HCT116 (cell line): ENCODE measurements around the gene GAK. TPM values are rescaled to one million over a fixed set of nuclear protein-coding genes. Genes with fewer than 3 reads are reported as not detected.

Experiments used
- ATAC-seq: fragments of 200-7000 bp; cut with Tn5 transposase; 2 replicates; pipeline ENCODE4 v1.9.1; 2020; ENCODE audit warnings: mild to moderate bottlenecking, moderate library complexity
- BruUV-seq: library from RNA; stranded (reverse); fragments of 400-500 nt; replicated peaks from 2 replicates; lab custom pipeline; 2021; lab: Mats Ljungman, UMichigan
- CTCF ChIA-PET: fragments of 300-600 bp; sonication (Branson Sonifier 250); formaldehyde crosslinking; loops from one replicate; lab custom pipeline; 2021; ENCODE audit warnings: antibody characterized with exemption; lab: Charles Lee
- POLR2A ChIA-PET: fragments of 300-600, 350-600 bp; sonication (Branson Sonifier 250); formaldehyde crosslinking; loops from one replicate; lab custom pipeline; 2021; ENCODE audit warnings: antibody characterized with exemption; lab: Charles Lee
- RAD21 ChIA-PET, 2 experiments: fragments of 300-600 bp; sonication (Branson Sonifier 250); formaldehyde crosslinking; loops; one replicate each; lab custom pipeline; 2023; ENCODE audit warnings: low total read pairs in 2 of 2; ENCODE audit not compliant: uncharacterized antibody in 2 of 2, unreplicated experiment in 2 of 2, low non-redundant PET in 1 of 2; lab: Charles Lee
- DNase-seq: peaks from one replicate; pipeline ENCODE4 v3.0.0-alpha.2; 2010; ENCODE audit warnings: low read depth, low spot score
- H2AFZ ChIP-seq: fragments of 200-600 bp; shearing (Covaris generic), sonication (generic); 2 replicates; pipeline ENCODE4 v1.6.1; 2017; ENCODE audit warnings: low read depth, mixed run types, mixed read lengths, antibody characterized with exemption, low read length; ENCODE audit not compliant: poor library complexity, severe bottlenecking
- H3K27ac ChIP-seq: 2 replicates; pipeline ENCODE4 v1.5.1; 2012; ENCODE audit warnings: low read depth, low read length
- H3K27me3 ChIP-seq: fragments of 200-600 bp; sonication (generic); 2 replicates; pipeline ENCODE4 v1.6.1; 2016; ENCODE audit warnings: mixed run types, low read length, mixed read lengths; ENCODE audit not compliant: insufficient read depth
- H3K36me3 ChIP-seq, 2 experiments: fragments of 200-500 bp in 1 of 2; fragments of 200-600 bp in 1 of 2; sonication (Bioruptor generic) in 1 of 2; sonication (generic) in 1 of 2; 2 replicates each; pipeline versions ENCODE4 v1.5.1 to v1.6.1; 2014 to 2016; ENCODE audit warnings: low read length in 2 of 2, inconsistent platforms in 1 of 2, mixed read lengths in 1 of 2, mixed run types in 1 of 2; ENCODE audit not compliant: insufficient read depth in 2 of 2, control insufficient read depth in 1 of 2
- H3K4me1 ChIP-seq, 2 experiments: fragments of 200-600 bp in 1 of 2; sonication (generic) in 1 of 2; 2 replicates each; pipeline versions ENCODE4 v1.5.1 to v1.6.1; 2012 to 2017; ENCODE audit warnings: low read length in 2 of 2, inconsistent platforms in 1 of 2, mild to moderate bottlenecking in 1 of 2, mixed read lengths in 1 of 2, mixed run types in 1 of 2, moderate library complexity in 1 of 2; ENCODE audit not compliant: insufficient read depth in 2 of 2, control insufficient read depth in 1 of 2
- H3K4me2 ChIP-seq: fragments of 200-600 bp; sonication (generic); 2 replicates; pipeline ENCODE4 v1.6.1; 2017; ENCODE audit warnings: mixed run types, low read length, mixed read lengths
- H3K4me3 ChIP-seq, 2 experiments: fragments of 200-600 bp in 1 of 2; sonication (generic) in 1 of 2; replicated peaks in 1 of 2; 2 replicates each; pipeline ENCODE4 v1.5.1; 2011 to 2016; ENCODE audit warnings: low read length in 2 of 2, control low read depth in 1 of 2, low read depth in 1 of 2, mild to moderate bottlenecking in 1 of 2, mixed read lengths in 1 of 2, mixed run types in 1 of 2
- H3K79me2 ChIP-seq: fragments of 200-600 bp; sonication (generic); 2 replicates; pipeline ENCODE4 v1.6.1; 2017; ENCODE audit warnings: mild to moderate bottlenecking, mixed run types, low read length, moderate library complexity, mixed read lengths; ENCODE audit not compliant: insufficient read depth
- H3K9ac ChIP-seq: fragments of 200-600 bp; sonication (generic); 2 replicates; pipeline ENCODE4 v1.6.1; 2016; ENCODE audit warnings: low read length, mixed read lengths
- H3K9me2 ChIP-seq: fragments of 200-600 bp; sonication (generic), shearing (Covaris generic); 2 replicates; pipeline ENCODE4 v1.6.1; 2017; ENCODE audit warnings: mixed run types, mild to moderate bottlenecking, moderate library complexity; ENCODE audit not compliant: insufficient read depth
- H3K9me3 ChIP-seq, 2 experiments: fragments of 200-500 bp in 1 of 2; fragments of 200-600 bp in 1 of 2; sonication (Bioruptor generic) in 1 of 2; sonication (generic) in 1 of 2; 2 replicates each; pipeline ENCODE4 v1.6.1; 2014 to 2017; ENCODE audit warnings: low read length in 2 of 2, mixed read lengths in 2 of 2, inconsistent platforms in 1 of 2, low read depth in 1 of 2, mild to moderate bottlenecking in 1 of 2, mixed run types in 1 of 2, moderate library complexity in 1 of 2; ENCODE audit not compliant: control insufficient read depth in 1 of 2, insufficient read depth in 1 of 2
- H4K20me1 ChIP-seq: fragments of 200-600 bp; sonication (generic), shearing (Covaris generic); 2 replicates; pipeline ENCODE4 v1.6.1; 2017; ENCODE audit warnings: mixed run types, mild to moderate bottlenecking, moderate library complexity; ENCODE audit not compliant: insufficient read depth
- CBX3 ChIP-seq: IDR thresholded peaks from 2 replicates; pipeline ENCODE4 v1.6.1; 2012; ENCODE audit warnings: low read depth
- ELF1 ChIP-seq: IDR thresholded peaks from 2 replicates; pipeline ENCODE4 v1.6.1; 2012; ENCODE audit warnings: low read depth, borderline replicate concordance
- FOSL1 ChIP-seq: IDR thresholded peaks from 2 replicates; pipeline ENCODE4 v1.6.1; 2012; ENCODE audit warnings: low read depth
- JUND ChIP-seq: IDR thresholded peaks from 2 replicates; pipeline ENCODE4 v1.6.1; 2012
- RAD21 ChIP-seq: IDR thresholded peaks from 2 replicates; pipeline ENCODE4 v1.6.1; 2012; ENCODE audit warnings: low read depth, mild to moderate bottlenecking
- REST ChIP-seq: IDR thresholded peaks from 2 replicates; pipeline ENCODE4 v1.6.1; 2012; ENCODE audit warnings: low read depth
- SRF ChIP-seq: IDR thresholded peaks from 2 replicates; pipeline ENCODE4 v1.6.1; 2012; ENCODE audit warnings: low read depth
- ZBTB33 ChIP-seq: IDR thresholded peaks from 2 replicates; pipeline ENCODE4 v1.6.1; 2011; ENCODE audit warnings: mild to moderate bottlenecking, low read length, moderate library complexity; ENCODE audit not compliant: insufficient replicate concordance; ENCODE audit errors: extremely low read depth
- intact Hi-C: fragments of 100-400 bp; cut with micrococcal nuclease; formaldehyde crosslinking; loops from 2 replicates; pipeline ENCODE4 v1.10.0; 2022
- total RNA-seq: library from RNA; stranded (reverse); gene quantifications from one replicate; pipeline ENCODE4 v1.2.1, GENCODE V29; 2021; ENCODE audit not compliant: unreplicated experiment

The GAK gene
- total RNA-seq, 1 experiment from 2014 or later = 123 TPM

- ATAC-seq = no peak
- no peaks in the 10 kb centered on the region for H3K9me2 ChIP-seq
- H3K27ac ChIP-seq = no peak overlapping the region
- CTCF ChIA-PET = no interaction called here
- no peaks in the 10 kb centered on the region for H3K36me3 ChIP-seq
- intact Hi-C loops = no loop called here
- H3K4me3 ChIP-seq = no peak overlapping the region
- no peaks in the 10 kb centered on the region for H3K9me3 ChIP-seq
- no peak overlapping the region for H2AFZ ChIP-seq
- POLR2A ChIA-PET = no interaction called here
- RAD21 ChIA-PET = no interaction called here
- no peaks in the 10 kb centered on the region for H3K27me3 ChIP-seq
- H3K4me1 ChIP-seq = peaks cover 9 to 19% of the 10 kb centered on the region in 2 experiments; a peak in 3 of 4 replicates
- DNase-seq = no peak
- no peaks in the 10 kb centered on the region for H4K20me1 ChIP-seq
- H3K4me2 ChIP-seq = 0 out of 2 replicates have a peak overlapping the region, but pooled peaks have one; percentile 92
- BruUV-seq = TSS peak; percentile 34
- TF ChIP-seq FOSL1 = no peak
- TF ChIP-seq REST = no peak
- no peaks in the 10 kb centered on the region for H3K79me2 ChIP-seq
- no peak overlapping the region for H3K9ac ChIP-seq
Observed at GRCh38 chr4:970854-971520, 38.9 kb upstream of the GAK start.

GRCh38 chr4:970046-970745, 38.1 kb upstream of the GAK start:
- Histone ChIP-seq H3K27me3 (no peaks in the 10 kb centered on the region), H3K9ac (no peak overlapping the region), H3K9me2 (no peaks in the 10 kb centered on the region), H3K9me3 (no peaks in the 10 kb centered on the region), H3K79me2 (no peaks in the 10 kb centered on the region), H4K20me1 (no peaks in the 10 kb centered on the region), H3K27ac (no peak overlapping the region), H2AFZ (no peak overlapping the region), H3K4me2 (no peak overlapping the region), H3K36me3 (no peaks in the 10 kb centered on the region), H3K4me3 (no peak overlapping the region), H3K4me1 (peaks cover 9 to 19% of the 10 kb centered on the region in 2 experiments; a peak in 3 of 4 replicates)
- ChIA-PET CTCF (no interaction called here), POLR2A (no interaction called here), RAD21 (no interaction called here)
- ATAC-seq (no peak), DNase-seq (no peak)
- BruUV-seq = no TSS peak
- intact Hi-C loops = no loop called here
- no peak for TF ChIP-seq ELF1
- TF ChIP-seq SRF = no peak
- TF ChIP-seq RAD21 = no peak
- no peak for TF ChIP-seq CBX3
- TF ChIP-seq REST = no peak
- TF ChIP-seq ZBTB33 = no peak
- TF ChIP-seq JUND = no peak
